OCI-LY1 (cell line): ENCODE measurements around the gene NISCH.

Experiments used
- H2AFZ ChIP-seq: fragments of 200-600 bp; sonication (generic), shearing (Covaris generic); 2 replicates; pipeline ENCODE4 v1.6.0; 2014; ENCODE audit warnings: antibody characterized with exemption, mild to moderate bottlenecking, low read length
- H3F3A ChIP-seq: fragments of 200-600 bp; sonication (generic), shearing (Covaris generic); 2 replicates; pipeline ENCODE4 v1.6.0; 2014; ENCODE audit warnings: mild to moderate bottlenecking, antibody characterized with exemption, low read length, moderate library complexity; ENCODE audit not compliant: insufficient read depth
- H3K27ac ChIP-seq: fragments of 200-600 bp; sonication (generic); 2 replicates; pipeline ENCODE4 v1.5.1; 2014; ENCODE audit warnings: low read length, mixed run types, mild to moderate bottlenecking, low read depth; ENCODE audit not compliant: poor library complexity, severe bottlenecking
- H3K27me3 ChIP-seq: fragments of 200-600 bp; sonication (generic); 2 replicates; pipeline ENCODE4 v1.6.0; 2014; ENCODE audit warnings: antibody characterized with exemption, mild to moderate bottlenecking, low read length, moderate library complexity; ENCODE audit not compliant: insufficient read depth
- H3K36me3 ChIP-seq: fragments of 200-600 bp; sonication (generic); 2 replicates; pipeline ENCODE4 v1.6.1; 2014; ENCODE audit warnings: mild to moderate bottlenecking, antibody characterized with exemption, low read length, moderate library complexity, mixed read lengths; ENCODE audit not compliant: insufficient read depth
- H3K4me1 ChIP-seq: fragments of 200-600 bp; sonication (generic); 2 replicates; pipeline ENCODE4 v1.5.1; 2014; ENCODE audit warnings: mild to moderate bottlenecking, low read length, moderate library complexity; ENCODE audit not compliant: insufficient read depth, severe bottlenecking
- H3K4me2 ChIP-seq: fragments of 200-600 bp; sonication (generic), shearing (Covaris generic); 2 replicates; pipeline ENCODE4 v1.6.1; 2014; ENCODE audit warnings: low read length
- H3K4me3 ChIP-seq: fragments of 200-600 bp; sonication (generic); 2 replicates; pipeline ENCODE4 v1.5.1; 2014; ENCODE audit warnings: low read length, low read depth, mild to moderate bottlenecking, mixed read lengths; ENCODE audit not compliant: poor library complexity, severe bottlenecking
- H3K79me2 ChIP-seq: fragments of 200-600 bp; shearing (Covaris generic); 2 replicates; pipeline ENCODE4 v1.6.1; 2016; ENCODE audit warnings: mixed run types, low read length, mixed read lengths; ENCODE audit not compliant: insufficient read depth
- H3K9ac ChIP-seq: fragments of 200-600 bp; sonication (generic), shearing (Covaris generic); 2 replicates; pipeline ENCODE4 v1.6.1; 2014; ENCODE audit warnings: mild to moderate bottlenecking, low read length, mixed read lengths
- H3K9me2 ChIP-seq: fragments of 200-600 bp; sonication (generic), shearing (Covaris generic); 2 replicates; pipeline ENCODE4 v1.6.1; 2014; ENCODE audit warnings: low read depth, mild to moderate bottlenecking, low read length, mixed read lengths
- H3K9me3 ChIP-seq: fragments of 200-600 bp; shearing (Covaris generic); 2 replicates; pipeline ENCODE4 v1.6.1; 2014; ENCODE audit warnings: low read length, mixed read lengths
- H4K20me1 ChIP-seq: fragments of 200-600 bp; sonication (generic), shearing (Covaris generic); 2 replicates; pipeline ENCODE4 v1.6.0; 2016; ENCODE audit warnings: mild to moderate bottlenecking, low read length; ENCODE audit not compliant: insufficient read depth
- CTCF ChIP-seq: fragments of 200-600 bp; sonication (generic), shearing (Covaris generic); IDR thresholded peaks from 2 replicates; pipeline ENCODE4 v1.5.1; 2017; ENCODE audit warnings: mild to moderate bottlenecking, antibody characterized with exemption, low read length, moderate library complexity, mixed read lengths
- EZH2 ChIP-seq: fragments of 200-600 bp; sonication (generic), shearing (Covaris generic); IDR thresholded peaks from 2 replicates; pipeline ENCODE4 v1.8.0; 2017; ENCODE audit warnings: borderline replicate concordance, mixed run types, mild to moderate bottlenecking, antibody characterized with exemption, low read length, moderate library complexity, mixed read lengths

NISCH gene

DNA sequence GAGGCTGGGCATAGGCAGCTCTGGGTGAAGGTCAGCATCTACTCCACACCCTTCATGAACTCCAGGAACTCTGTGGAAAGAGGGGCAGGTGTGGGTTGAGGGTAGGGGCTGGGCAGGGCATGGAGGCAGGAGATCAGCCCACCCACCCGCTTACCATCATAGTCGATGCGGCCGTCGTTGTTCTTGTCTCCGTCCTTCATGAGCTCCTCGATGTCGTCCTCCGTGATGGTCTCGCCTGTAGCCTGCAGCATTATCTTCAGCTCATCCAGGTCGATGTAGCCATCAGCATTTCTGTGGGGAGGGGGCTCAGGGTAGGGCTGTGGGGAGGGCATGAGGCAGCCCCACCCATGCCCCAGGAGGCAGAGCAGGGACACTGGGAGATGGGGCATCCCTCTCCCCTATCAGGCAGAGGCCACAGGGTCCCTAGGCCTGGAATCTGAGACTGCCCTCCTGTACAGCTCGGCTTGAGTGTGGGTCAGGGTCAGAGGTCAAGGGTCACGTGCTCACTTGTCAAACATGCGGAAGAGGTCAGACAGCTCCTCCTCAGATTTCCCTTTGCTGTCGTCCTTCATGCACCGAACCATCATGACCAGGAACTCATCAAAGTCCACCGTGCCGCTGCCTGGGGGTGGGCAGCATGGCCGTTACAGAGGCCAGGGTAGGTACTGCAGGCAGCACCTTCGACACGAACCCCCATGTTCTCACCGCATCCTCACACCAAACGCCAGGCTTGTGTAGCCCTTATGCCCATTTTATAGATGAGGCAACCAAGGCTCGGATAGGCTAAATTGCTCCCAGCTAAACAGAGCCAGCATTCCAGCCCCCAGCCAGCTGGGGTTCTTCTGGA is 3.9 kb upstream of the NISCH start:
- H3K27ac ChIP-seq, result no peak overlapping the region
- H3K4me2 ChIP-seq, result no peak overlapping the region
- H3K4me1 ChIP-seq, result peaks cover 14% of the 10 kb centered on the region
- no peaks in the 10 kb centered on the region for H3K27me3 ChIP-seq
- no peaks in the 10 kb centered on the region for H3F3A ChIP-seq
- H3K79me2 ChIP-seq, result 0 out of 2 replicates have a peak, but pooled peaks cover 4% of the 10 kb centered on the region
- TF ChIP-seq CTCF (no peak), EZH2 (no peak)
- H4K20me1 ChIP-seq, result no peaks in the 10 kb centered on the region
- no peaks in the 10 kb centered on the region for H3K9me3 ChIP-seq
- no peaks in the 10 kb centered on the region for H3K9me2 ChIP-seq
- H2AFZ ChIP-seq, result no peak overlapping the region
- no peaks in the 10 kb centered on the region for H3K36me3 ChIP-seq
- no peak overlapping the region for H3K4me3 ChIP-seq
- H3K9ac ChIP-seq, result no peak overlapping the region

DNA sequence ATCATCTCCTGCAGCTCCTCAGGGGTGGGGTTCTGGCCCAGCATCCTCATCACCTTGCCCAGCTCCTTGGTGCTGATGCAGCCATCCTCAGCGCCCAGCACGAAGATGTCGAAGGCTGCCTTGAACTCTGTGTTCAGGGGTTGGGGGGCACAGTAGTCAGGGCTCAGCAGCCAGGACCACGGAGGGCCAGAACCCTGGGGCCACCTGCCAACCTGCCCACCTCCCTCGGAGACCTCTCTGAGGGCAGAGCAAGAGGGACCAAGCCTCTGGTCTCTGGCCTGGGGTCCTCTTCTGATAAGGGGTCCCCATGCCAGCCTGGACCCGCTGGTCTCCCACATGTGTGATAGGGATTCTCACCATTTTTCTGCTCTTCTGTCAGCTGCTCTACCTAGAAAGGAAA is 3.3 kb upstream of the NISCH start:
- Histone ChIP-seq H3F3A (no peaks in the 10 kb centered on the region), H3K79me2 (0 out of 2 replicates have a peak, but pooled peaks cover 4% of the 10 kb centered on the region), H3K27ac (no peak overlapping the region), H3K4me1 (peaks cover 20% of the 10 kb centered on the region), H3K9me2 (no peaks in the 10 kb centered on the region), H3K9ac (no peak overlapping the region), H4K20me1 (no peaks in the 10 kb centered on the region), H2AFZ (no peak overlapping the region), H3K9me3 (no peaks in the 10 kb centered on the region), H3K36me3 (peaks cover 1% of the 10 kb centered on the region; the same call in 1 of the 2 replicates), H3K4me2 (no peak overlapping the region), H3K4me3 (no peak overlapping the region), H3K27me3 (no peaks in the 10 kb centered on the region)
- no peak for TF ChIP-seq CTCF
- TF ChIP-seq EZH2, result no peak

DNA sequence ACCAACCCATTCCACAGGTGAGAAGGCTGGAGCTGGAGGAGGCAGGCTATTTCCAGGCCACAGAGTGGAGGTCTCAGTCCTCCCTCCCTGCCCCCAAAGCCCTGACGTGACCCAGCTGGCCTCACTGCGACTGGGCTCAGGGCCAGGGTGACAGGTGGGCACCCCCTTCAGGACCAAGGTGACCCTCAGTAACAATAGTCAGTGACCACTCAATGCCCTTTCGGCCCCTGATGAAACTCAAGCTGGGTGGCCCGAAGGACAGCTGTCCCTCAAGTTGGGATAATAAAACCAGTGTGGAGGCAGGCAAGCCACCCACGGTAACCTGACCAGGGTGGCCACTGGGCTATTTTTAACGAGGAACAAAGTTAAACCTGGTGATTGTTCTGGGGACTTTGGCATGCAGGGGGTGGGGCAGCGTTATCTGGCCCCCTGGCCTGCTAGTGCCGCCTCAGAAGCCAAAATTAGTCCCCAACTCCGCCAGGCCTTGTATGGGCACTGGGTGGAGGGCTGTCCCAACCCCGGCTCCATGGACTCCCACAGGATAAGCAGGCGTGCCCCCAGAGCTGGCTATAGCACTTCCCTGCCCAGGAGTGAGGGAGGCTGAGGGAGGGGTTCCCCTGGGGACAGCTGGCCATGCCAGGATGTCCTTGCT is 2.7 kb upstream of the NISCH start:
- no peaks in the 10 kb centered on the region for H3K27me3 ChIP-seq
- TF ChIP-seq CTCF, result no peak
- no peak for TF ChIP-seq EZH2
- H3F3A ChIP-seq, result no peaks in the 10 kb centered on the region
- H3K79me2 ChIP-seq, result 0 out of 2 replicates have a peak, but pooled peaks cover 4% of the 10 kb centered on the region
- no peaks in the 10 kb centered on the region for H3K9me3 ChIP-seq
- no peak overlapping the region for H2AFZ ChIP-seq
- no peak overlapping the region for H3K4me2 ChIP-seq
- peaks cover 7% of the 10 kb centered on the region; the same call in 1 of the 2 replicates for H3K36me3 ChIP-seq
- H3K4me1 ChIP-seq, result peaks cover 25% of the 10 kb centered on the region
- no peak overlapping the region for H3K9ac ChIP-seq
- H3K27ac ChIP-seq, result no peak overlapping the region
- H4K20me1 ChIP-seq, result no peaks in the 10 kb centered on the region
- H3K4me3 ChIP-seq, result no peak overlapping the region
- H3K9me2 ChIP-seq, result no peaks in the 10 kb centered on the region
